ENCODE measurements around the gene EMB. TPM values are rescaled to one million over a fixed set of nuclear protein-coding genes. Genes with fewer than 3 reads are reported as not detected.
"Not testable (repeated sequence)": the region's sequence is repeated elsewhere in the genome, so short reads cannot be mapped to it uniquely, and the experiment has no call there.

EMB gene
- total RNA-seq, 1 donor from 2014 or later, result 0.25 TPM

DNA sequence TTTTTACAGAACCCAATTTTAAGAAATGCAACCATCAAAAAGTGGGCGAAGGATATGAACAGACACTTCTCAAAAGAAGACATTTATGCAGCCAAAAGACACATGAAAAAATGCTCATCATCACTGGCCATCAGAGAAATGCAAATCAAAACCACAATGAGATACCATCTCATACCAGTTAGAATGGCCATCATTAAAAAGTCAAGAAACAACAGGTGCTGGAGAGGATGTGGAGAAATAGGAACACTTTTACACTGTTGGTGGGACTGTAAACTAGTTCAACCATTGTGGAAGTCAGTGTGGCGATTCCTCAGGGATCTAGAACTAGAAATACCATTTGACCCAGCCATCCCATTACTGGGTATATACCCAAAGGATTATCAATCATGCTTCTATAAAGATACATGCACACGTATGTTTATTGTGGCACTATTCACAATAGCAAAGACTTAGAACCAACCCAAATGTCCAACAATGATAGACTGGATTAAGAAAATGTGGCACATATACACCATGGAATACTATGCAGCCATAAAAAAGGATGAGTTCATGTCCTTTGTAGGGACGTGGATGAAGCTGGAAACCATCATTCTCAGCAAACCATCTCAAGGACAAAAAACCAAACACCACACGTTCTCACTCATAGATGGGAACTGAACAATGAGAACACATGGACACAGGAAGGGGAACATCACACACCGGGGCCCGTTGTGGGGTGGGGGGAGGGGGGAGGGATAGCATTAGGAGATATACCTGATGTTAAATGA is 19.7 kb downstream of the EMB start:
- DNase-seq (ENCODE audit: low read depth), result not testable (repeated sequence)

GRCh38 chr5:50420343-50420935 is 20.6 kb downstream of the EMB start:
- DNase-seq (ENCODE audit: low read depth), result no peak

DNA sequence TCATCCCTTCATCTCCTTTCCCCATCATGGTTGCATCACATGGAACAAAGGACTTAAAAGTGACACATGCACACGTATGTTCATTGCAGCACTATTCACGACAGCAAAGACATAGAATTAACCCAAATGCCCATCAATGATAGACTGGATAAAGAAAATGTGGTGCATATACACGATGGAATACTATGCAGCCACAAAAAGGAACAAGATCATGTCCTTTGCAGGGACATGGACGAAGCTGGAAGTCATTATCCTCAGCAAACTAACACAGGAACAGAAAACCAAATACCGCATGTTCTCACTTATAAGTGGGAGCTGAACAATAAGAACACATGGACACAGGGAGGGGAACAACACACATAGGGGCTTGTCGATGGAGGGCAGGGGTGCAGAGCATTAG is 21.4 kb downstream of the EMB start:
- DNase-seq (ENCODE audit: low read depth), result not testable (repeated sequence)

DNA sequence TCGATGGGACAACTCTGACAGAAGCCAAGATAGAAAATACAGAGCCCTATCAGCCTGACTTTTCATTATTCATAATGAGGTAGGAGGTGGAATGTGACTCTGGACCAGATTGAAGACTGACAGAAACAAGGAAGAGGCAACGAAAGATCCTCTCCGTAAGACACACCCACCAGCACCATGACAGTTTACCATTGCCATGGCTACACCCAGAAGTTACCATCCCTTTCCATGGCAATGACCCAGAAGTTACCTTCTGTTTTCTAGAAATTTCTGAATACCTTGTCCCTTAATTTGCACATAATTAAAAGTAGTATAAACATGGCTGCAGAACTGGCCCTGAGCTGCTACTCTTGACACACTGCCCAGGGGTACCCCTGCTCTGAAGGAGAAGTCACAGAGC is 24.5 kb downstream of the EMB start:
- not testable (repeated sequence) for DNase-seq (ENCODE audit: low read depth)

GRCh38 chr5:50415912-50416311 is 25.2 kb downstream of the EMB start:
- no peak for DNase-seq (ENCODE audit: low read depth)

GRCh38 chr5:50410932-50411331 is 30.2 kb downstream of the EMB start:
- DNase-seq (ENCODE audit: low read depth), result not testable (repeated sequence)

- DNase-seq (ENCODE audit: low read depth), result peak; percentile 0
Observed at GRCh38 chr5:50406877-50407276, 34.2 kb downstream of the EMB start.

DNA sequence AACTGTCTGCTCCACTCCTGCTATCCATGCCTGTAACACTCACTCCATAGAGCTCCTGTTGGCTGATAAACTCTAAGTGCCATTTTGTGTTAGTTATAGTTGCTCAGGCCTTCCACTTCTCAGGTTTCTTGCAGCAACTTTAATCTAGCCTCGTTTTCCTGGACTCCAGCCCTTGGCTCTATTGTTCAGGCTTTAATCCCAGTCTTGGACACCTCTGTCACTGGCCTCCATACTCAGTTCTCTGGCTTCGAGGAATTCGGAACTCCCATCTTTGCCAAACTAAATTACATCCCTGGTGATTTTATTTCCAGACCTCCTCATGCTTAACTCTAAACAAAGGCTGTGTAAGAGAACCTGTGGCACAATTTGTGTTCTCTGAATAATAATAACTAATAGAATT is 39.8 kb downstream of the EMB start:
- DNase-seq (ENCODE audit: low read depth), result no peak

DNA sequence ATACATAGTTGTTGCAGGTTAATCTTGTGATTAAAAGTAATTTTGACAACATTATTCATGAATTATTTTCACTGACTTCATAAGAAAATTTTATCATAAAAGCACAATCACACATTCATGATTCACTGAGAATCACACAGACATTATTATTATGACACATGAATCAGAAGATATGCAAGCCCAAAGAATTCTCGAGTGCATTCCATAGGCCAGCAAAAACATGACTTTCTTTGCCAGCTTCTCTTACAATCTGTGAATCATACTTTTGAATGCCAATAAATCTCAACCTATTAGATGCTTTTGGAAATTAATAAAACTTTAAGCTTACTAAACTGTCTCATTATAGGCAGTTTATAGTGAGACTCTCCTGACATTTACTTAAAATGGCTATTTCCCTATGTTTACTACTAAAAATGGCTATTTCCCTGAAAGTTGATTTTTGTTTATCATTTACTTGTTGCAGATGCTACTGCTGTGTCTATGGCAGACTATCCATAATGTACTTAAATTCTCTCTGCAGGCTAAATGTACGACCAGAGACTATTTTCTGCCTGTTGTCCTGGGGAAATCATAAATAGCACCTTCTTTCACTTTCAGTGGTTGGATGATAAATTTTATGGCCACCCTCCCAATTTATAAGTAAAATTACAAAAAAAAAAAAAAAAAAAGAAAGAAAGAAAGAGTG is 47.0 kb downstream of the EMB start:
- DNase-seq (ENCODE audit: low read depth), result peak; percentile 1

DNA sequence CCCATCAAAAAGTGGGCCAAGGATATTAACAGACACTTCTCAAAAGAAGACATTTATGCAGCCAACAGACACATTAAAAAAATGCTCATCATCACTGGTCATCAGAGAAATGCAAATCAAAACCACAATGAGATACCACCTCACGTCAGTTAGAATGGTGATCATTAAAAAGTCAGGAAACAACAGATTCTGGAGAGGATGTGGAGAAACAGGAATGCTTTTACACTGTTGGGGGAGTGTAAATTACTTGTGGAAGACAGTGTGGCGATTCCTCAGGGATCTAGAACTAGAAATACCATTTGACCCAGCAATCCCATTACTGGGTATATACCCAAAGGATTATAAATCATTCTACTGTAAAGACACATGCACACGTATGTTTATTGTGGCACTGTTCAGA is 48.8 kb downstream of the EMB start:
- not testable (repeated sequence) for DNase-seq (ENCODE audit: low read depth)

GRCh38 chr5:50384381-50384780 is 56.7 kb downstream of the EMB start:
- DNase-seq (ENCODE audit: low read depth), result not testable (repeated sequence)

GRCh38 chr5:50376696-50377095 is 64.4 kb downstream of the EMB start:
- DNase-seq (ENCODE audit: low read depth), result not testable (repeated sequence)

DNA sequence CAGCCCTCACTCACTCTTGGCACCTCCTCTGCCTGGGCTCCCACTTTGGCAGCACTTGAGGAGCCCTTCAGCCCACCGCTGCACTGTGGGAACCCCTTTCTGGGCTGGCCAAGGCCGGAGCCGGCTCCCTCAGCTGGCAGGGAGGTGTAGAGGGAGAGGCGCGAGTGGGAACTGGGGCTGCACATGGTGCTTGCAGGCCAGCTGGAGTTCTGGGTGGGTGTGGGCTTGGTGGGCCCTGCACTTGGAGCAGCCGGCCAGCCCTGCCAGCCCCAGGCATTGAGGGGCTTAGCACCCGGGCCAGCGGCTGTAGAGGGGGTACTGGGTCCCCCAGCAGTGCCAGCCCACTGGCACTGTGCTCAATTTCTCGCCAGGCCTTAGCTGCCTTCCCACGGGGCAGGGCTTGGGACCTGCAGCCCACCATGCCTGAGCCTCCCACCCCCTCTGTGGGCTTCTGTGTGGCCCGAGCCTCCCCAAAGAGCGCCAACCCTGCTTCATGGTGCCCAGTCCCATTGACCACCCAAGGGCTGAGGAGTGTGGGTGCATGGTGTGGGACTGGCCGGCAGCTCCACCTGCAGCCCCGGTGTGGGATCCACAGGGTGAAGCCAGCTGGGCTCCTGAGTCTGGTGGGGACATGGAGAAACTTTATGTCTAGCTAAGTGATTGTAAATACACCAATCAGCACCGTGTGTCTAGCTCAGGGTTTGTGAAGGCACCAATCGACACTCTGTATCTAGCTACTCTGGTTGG is 71.6 kb downstream of the EMB start:
- not testable (repeated sequence) for DNase-seq (ENCODE audit: low read depth)

DNA sequence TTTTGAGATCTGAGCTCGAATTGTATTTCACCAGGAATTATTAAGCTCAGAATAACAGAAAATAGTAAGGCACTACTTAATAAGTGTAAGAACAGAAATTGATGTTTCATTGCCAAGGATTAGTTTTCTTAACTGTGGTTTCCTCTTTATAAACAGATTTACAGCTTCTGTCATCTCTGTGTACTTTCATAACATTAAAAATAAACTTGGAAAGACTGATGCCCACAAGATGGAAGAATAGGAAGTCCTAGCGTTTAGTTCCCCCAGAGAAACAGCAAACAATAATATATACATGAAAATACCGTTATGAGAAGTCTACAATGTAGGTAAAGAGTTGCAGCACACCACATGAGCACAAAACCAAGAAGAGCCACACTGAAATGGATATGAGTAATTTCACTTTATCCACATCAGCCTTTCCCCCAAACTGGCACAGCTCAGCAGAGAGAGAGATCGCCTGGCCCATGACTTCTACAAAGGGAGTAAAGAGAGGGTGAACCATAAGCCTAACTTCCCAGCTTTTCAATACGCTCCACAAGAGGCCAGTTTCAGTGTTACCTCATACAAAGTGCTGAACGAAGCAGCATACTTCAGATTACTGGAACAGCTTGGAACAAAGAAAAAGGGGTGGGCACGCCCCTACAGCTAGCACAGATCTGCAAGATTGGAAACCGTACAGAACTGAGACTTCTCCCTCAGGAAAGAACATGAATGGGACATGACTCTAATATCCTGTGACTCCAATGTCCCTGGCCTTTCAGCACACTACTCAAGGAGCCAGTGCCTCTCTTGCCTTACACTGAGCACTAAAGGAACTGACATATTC is 75.4 kb downstream of the EMB start:
- no peak for DNase-seq (ENCODE audit: low read depth)

DNA sequence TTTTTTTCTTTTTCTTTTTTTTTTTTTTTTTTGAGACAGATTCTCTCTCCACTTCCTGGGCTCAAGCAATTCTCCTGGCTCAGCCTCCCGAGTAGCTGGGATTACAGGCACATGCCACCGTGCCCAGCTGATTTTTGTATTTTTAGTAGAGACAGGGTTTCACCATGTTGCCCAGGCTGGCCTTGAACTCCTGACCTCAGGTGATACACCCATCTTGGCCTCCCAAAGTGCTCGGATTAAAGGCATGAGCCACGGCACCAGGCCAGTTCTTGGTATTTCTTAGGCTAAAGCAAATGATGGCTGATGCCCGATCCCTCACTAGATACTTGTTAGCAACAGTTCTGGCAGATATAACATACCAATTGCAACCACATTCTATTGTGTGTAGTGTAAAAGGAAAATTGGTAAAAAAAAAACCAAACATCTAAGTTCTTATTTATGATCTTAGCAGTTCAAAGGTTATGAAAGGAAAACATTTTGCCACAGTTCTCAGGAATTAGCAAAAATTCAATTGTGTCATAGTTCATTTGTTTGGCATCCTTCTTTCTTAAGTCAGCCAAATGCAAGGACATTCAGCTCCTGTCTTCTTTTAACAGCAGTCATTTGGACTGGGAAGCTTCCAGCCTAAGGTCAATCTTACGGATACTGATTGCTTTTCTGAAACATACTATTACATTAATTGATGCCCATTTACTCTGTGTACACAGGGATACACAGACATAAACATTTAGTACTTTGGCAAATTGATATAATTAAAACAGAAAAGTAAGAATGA is 76.4 kb downstream of the EMB start:
- not testable (repeated sequence) for DNase-seq (ENCODE audit: low read depth)

DNA sequence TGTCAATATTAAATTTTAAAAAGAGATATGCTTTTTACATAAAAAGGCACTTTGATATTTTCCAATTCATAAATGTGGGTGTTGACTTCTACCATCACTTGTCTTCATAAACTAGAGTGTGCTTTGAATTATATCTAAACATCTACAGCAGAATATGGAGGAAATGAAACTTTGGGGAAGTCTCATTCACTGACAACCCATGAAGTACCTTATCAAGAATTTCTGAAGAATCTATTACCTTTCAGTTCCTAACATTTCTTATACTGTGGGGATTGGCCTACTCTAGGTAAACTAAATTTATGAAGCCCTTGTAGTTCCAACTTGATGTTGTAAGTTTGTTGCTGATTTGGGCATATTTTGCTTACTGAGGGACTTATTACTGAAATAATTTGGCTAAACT is 81.9 kb downstream of the EMB start:
- no peak for DNase-seq (ENCODE audit: low read depth)

DNA sequence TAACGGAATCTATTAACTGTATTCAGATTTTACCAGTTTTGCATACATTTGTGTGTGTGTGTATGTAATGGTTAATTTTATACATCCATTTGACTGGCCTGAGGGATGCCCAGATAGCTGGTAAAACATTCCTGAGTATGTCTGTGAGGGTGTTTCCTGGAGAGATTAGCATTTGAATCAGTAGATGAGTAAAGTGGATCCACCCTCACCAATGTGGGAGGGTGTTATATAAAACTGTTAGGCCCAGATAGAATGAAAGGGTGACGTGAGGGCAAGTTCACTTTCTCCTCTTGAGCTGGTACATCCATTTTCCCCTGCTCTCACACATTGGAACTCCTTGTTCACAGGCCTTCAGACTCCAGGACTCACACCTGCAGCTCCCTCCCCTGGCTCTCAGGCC is 88.7 kb downstream of the EMB start:
- DNase-seq (ENCODE audit: low read depth), result no peak
